GM12874 (cell line): ENCODE measurements around the gene GARIN5A.

Experiments used
- TF ChIP-seq, protein P1 (sequence below): IDR thresholded peaks from 2 replicates; pipeline ENCODE4 v1.5.1; 2011; ENCODE audit warnings: low read depth, mild to moderate bottlenecking, control low read depth, low read length, moderate library complexity; ENCODE audit not compliant: insufficient read depth

Gene GARIN5A

DNA sequence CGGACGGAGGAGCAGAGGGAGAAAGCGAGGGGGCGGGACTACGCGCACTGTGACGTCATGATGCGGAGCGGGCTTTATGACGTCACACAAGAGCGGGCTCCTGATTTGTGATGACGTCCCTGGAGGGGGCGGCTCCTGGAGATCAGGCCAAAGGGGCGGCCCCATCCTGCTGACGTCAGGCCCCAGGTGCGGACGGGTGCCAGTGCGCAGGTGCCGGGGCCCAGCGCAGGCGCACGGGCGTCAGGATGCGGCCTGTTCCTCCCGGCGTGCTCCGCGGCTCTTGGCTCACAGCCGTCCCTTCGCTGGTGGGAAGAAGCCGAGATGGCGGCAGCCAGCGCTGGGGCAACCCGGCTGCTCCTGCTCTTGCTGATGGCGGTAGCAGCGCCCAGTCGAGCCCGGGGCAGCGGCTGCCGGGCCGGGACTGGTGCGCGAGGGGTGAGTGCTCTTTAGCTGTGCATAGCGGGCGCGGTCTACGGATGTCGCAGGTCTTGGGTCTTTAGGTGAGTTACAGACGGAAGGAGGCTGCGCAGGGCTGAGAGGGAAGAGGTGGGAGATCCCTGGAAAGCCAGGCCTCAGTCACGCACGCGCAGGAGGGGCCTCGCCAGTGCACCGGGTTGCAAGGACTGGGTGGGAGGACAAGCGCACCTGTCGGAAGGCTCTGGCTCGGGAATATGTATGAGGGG, at the start of gene GARIN5A, which contains the start of gene EMC10:
GARIN5A (minus strand) TSS at position 625 of the 683 bp plus-strand sequence; CDS start at position 165, 460 bp downstream.
EMC10 (plus strand) TSS at position 284 of the 683 bp plus-strand sequence; CDS start at position 322, 38 bp downstream.
- TF ChIP-seq, protein P1, sequence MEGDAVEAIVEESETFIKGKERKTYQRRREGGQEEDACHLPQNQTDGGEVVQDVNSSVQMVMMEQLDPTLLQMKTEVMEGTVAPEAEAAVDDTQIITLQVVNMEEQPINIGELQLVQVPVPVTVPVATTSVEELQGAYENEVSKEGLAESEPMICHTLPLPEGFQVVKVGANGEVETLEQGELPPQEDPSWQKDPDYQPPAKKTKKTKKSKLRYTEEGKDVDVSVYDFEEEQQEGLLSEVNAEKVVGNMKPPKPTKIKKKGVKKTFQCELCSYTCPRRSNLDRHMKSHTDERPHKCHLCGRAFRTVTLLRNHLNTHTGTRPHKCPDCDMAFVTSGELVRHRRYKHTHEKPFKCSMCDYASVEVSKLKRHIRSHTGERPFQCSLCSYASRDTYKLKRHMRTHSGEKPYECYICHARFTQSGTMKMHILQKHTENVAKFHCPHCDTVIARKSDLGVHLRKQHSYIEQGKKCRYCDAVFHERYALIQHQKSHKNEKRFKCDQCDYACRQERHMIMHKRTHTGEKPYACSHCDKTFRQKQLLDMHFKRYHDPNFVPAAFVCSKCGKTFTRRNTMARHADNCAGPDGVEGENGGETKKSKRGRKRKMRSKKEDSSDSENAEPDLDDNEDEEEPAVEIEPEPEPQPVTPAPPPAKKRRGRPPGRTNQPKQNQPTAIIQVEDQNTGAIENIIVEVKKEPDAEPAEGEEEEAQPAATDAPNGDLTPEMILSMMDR, result no peak

DNA sequence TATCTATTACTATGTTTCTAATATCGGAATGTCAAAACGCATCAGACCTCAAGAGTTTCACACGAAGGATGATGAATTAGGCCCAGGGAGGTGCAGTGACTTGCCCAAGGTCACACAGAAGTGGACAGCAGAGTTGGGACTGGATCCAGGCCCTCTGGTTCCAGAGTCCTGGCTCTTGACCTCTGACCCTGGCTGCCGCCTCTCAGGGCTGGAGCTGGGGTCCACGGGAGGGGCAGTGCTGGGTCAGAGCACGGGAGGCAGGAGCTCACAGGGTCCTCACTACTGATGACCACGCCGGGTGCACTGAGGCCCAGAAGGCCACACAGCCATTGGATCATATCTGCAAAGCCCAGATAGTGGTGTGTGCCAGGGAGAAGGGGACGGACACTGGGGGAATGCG, 46.2 kb upstream of the GARIN5A start:
- TF ChIP-seq, protein P1, result no peak

DNA sequence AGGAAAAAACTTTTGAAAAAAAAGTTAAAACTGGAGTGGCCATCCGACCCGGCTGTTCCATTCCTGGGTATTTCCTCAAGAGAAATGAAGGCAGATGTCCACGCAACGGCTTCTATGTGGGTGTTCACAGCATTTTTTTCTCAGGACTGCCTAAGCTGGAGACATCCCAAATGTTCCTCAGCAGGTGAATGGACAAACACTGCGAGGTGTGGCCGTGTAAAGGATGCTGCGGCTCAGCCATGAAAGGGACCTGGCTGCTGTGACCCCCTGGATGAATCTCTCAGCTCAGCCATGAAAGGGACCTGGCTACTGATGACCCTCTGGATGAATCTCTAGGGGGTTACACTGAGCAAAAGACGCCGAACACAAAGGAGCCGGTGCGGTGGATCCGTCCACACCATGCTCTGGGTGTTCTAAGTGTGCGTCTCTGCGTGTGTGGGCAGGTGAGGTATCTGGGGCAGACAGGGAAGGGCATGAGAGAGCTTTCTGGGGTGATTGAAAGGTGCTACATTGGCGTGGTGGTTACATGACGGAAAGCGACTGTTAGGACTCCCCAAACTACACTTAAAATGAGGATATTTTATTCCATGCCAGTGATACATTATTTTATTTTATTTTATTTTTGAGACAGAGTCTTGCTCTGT, 44.3 kb upstream of the GARIN5A start:
- TF ChIP-seq, protein P1, result no peak

DNA sequence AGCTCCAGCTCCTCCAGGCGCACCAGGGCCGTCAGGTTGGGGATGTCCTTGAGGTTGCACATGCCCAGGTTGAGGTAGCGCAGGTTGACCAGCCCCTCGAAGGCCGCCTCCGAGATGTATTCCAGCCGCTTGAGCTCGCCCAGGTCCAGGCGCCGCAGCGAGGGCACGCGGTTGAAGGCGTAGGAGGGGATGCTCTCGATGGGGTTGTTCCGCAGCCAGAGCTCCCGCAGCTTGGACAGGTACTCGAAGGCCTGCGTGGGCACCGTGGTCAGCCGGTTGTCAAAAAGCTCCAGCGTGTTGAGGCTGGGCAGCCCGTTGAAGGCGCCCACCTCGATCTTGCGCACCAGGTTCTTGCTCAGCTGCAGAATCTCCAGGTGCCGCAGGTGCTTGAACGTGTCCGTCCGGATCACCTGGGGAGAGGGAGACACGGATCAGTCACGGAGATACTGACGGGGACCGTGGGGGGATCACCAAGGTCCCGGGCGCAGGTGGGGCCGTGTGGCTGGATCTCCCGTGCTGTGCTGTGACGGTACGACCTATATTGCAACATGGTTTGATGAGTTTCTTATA, 42.4 kb upstream of the GARIN5A start:
- TF ChIP-seq, protein P1, result no peak

DNA sequence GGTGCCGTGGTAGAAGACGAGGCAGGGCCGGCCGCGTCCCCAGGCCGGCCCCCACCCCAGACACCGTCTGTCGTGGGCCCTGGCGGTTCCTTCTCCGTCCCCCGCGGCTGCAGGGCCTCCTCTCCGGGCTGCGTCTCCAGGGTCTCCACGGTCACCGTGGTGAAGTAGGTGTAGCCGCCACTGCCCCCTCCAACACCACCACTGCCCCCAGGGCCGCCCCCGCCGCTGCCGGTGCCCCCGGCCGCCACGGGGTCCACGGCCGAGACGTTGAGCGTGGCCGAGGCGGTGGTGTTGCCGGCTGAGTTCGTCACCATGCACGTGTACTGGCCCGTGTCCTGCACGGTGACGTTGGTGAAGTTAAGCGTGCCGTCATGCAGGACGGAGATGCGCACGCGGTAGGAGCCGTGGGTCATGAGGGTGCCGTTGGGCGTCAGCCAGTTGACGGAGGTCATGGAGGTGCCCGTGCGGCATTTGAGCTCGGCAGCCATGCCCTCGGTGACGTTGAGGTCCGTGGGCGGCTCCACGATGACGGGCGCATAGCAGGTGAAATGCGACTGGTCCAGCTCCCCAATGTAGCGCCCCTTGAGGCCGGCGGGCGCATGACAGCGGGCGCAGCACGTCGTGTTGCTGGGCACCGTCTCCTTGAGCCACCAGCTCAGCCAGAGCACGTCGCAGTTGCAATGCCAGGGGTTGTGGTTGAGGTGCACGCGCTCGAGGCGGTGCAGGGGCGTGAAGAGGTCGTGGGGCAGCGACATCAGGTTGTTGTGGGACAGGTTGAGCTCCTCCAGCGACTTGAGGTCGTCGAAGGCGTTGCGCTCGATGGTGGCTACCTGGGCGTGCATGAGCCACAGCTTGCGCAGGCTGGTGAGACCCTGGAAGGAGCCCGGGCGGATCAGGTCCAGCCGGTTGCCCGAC, 41.7 kb upstream of the GARIN5A start:
- TF ChIP-seq, protein P1, result peak; percentile 41; the same call in 1 of the 2 replicates

DNA sequence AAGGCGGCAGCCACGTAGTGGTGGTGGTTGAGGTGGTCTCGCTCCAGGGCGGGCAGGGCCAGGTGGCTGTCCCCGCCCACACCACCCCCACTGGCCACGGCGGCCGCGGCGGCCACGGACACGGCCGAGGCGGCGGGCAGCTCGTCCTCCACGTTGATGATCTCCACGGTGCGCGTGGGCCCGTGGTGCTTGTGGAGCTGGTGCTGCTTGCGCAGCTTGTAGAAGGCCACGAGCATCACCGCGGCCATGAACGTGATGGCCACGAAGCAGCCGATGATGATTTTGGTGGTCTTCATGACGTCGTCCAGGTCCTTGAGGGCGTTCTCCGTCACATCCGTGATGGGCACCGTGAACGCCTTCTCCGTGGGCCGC, 41.0 kb upstream of the GARIN5A start:
- TF ChIP-seq, protein P1, result no peak
